ENCODE data around the gene ASPSCR1. TPM values are rescaled to one million over a fixed set of nuclear protein-coding genes. Genes with fewer than 3 reads are reported as not detected.

Gene ASPSCR1
- total and polyA plus RNA-seq, 2 of the 4 experiments (the other 2 are of a cell fraction): 7.2 to 17.2 TPM

GRCh38 chr17:81957691-81958432, 19.6 kb upstream of the ASPSCR1 start:
- Histone ChIP-seq H3K23ac (ENCODE audit: low read depth, low read length) (no peak overlapping the region), H3K56ac (ENCODE audit: extremely low read depth, insufficient read depth, low read length) (no peak overlapping the region), H3K27me3 (ENCODE audit: control insufficient read depth, insufficient read depth, low read length) (peaks cover 44% of the 10 kb centered on the region), H2AK9ac (replicated peaks; ENCODE audit: low read depth, low read length, poor library complexity) (no peak overlapping the region), H3K4ac (ENCODE audit: low read depth, low read length) (no peak overlapping the region), H4K5ac (ENCODE audit: low read depth, low read length) (no peak overlapping the region), H2AK5ac (ENCODE audit: low read depth, low read length) (no peak overlapping the region), H3K4me2 (ENCODE audit: low read depth, low read length) (no peak overlapping the region), H3K36me3 (ENCODE audit: control insufficient read depth, insufficient read depth, low read length) (no peaks in the 10 kb centered on the region), H2BK20ac (ENCODE audit: low read depth, low read length) (no peak overlapping the region), H4K20me1 (ENCODE audit: insufficient read depth, low read length) (no peaks in the 10 kb centered on the region), H3K9ac (ENCODE audit: low read depth, low read length) (no peak overlapping the region), H4K91ac (ENCODE audit: insufficient read depth, low read depth, low read length) (no peak overlapping the region), H3K14ac (replicated peaks; ENCODE audit: low read depth, low read length) (no peak overlapping the region), H4K8ac (ENCODE audit: low read depth in 2 of 2, low read length in 2 of 2) (no peak overlapping the region), H2BK120ac (ENCODE audit: low read depth, low read length) (no peak overlapping the region), H3K9me1 (ENCODE audit: insufficient read depth, low read length) (no peaks in the 10 kb centered on the region), H2AFZ (replicated peaks; ENCODE audit: low read length, poor library complexity) (no peak overlapping the region), H2BK5ac (ENCODE audit: low read depth, low read length, poor library complexity, severe bottlenecking) (no peak overlapping the region), H3K9me3 (ENCODE audit: control insufficient read depth, insufficient read depth, low read length) (no peaks in the 10 kb centered on the region), H3K79me1 (ENCODE audit: low read depth in 1 of 2, low read length in 2 of 2) (no peaks in the 10 kb centered on the region), H3K18ac (ENCODE audit: low read depth, low read length) (no peak overlapping the region), H3K4me1 (ENCODE audit: control insufficient read depth, insufficient read depth, low read length) (no peaks in the 10 kb centered on the region), H3K27ac (ENCODE audit: insufficient read depth, low read length) (no peak overlapping the region), H2BK15ac (ENCODE audit: low read depth, low read length) (no peak overlapping the region), H3K4me3 (ENCODE audit: insufficient read depth, low read depth, low read length) (no peak overlapping the region)
- 40% methylated on average over 1 of the region's 19 CpGs; no CpG with 5 or more reads in 1 of the 2 experiments for WGBS, 2 experiments (ENCODE audit: extremely low coverage in 2 of 2, insufficient read length in 1 of 2)
- POLR2A ChIA-PET (ENCODE audit: unreplicated experiment): no interaction called here
- in situ Hi-C loops (cut with MboI; ENCODE audit: low sequenced_read_pairs) (no loop called here), intact Hi-C loops (cut with micrococcal nuclease) (no loop called here), dilution Hi-C loops (cut with HindIII; ENCODE audit: low sequenced_read_pairs, unreplicated experiment) (no loop called here)
- DNase-seq: no peak
- no peak for ATAC-seq (ENCODE audit: low read depth)
- BruUV-seq (replicated peaks): no TSS peak
- no peak for TF ChIP-seq POLR2A (IDR thresholded peaks at IDR 0.05; ENCODE audit: low read depth, low read length)
- TF ChIP-seq, protein P1, sequence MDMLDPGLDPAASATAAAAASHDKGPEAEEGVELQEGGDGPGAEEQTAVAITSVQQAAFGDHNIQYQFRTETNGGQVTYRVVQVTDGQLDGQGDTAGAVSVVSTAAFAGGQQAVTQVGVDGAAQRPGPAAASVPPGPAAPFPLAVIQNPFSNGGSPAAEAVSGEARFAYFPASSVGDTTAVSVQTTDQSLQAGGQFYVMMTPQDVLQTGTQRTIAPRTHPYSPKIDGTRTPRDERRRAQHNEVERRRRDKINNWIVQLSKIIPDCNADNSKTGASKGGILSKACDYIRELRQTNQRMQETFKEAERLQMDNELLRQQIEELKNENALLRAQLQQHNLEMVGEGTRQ (IDR thresholded peaks at IDR 0.05; ENCODE audit: low read depth, low read length): no peak
- TF ChIP-seq, protein P2, sequence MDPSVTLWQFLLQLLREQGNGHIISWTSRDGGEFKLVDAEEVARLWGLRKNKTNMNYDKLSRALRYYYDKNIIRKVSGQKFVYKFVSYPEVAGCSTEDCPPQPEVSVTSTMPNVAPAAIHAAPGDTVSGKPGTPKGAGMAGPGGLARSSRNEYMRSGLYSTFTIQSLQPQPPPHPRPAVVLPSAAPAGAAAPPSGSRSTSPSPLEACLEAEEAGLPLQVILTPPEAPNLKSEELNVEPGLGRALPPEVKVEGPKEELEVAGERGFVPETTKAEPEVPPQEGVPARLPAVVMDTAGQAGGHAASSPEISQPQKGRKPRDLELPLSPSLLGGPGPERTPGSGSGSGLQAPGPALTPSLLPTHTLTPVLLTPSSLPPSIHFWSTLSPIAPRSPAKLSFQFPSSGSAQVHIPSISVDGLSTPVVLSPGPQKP (IDR thresholded peaks at IDR 0.05; ENCODE audit: borderline replicate concordance, low read depth, low read length): no peak
- no peak for TF ChIP-seq FOS (IDR thresholded peaks at IDR 0.05; ENCODE audit: low read depth, low read length)
- no peak for TF ChIP-seq RCOR1 (IDR thresholded peaks at IDR 0.05; ENCODE audit: insufficient replicate concordance, low read length)
- no peak for TF ChIP-seq CHD1 (IDR thresholded peaks at IDR 0.05; ENCODE audit: low read depth, low read length)
- no peak for TF ChIP-seq BHLHE40 (IDR thresholded peaks at IDR 0.05; ENCODE audit: low read depth, low read length)
- CTCF ChIA-PET: no interaction called here
